Neural cell (in vitro differentiated cells): ENCODE data around the gene PFKL.

Source experiments
- EP300 ChIP-seq: fragments of 450-650 bp; conservative IDR thresholded peaks from 2 replicates; pipeline ENCODE4 v1.6.1; 2014; ENCODE audit warnings: antibody characterized with exemption, mild to moderate bottlenecking, moderate library complexity; ENCODE audit not compliant: poor library complexity, severe bottlenecking
- EZH2 ChIP-seq: fragments of 200-600, 300-800 bp; shearing (Covaris generic), sonication (generic); IDR thresholded peaks from 2 replicates; pipeline ENCODE4 v1.6.1; 2014; ENCODE audit warnings: antibody characterized with exemption, low read length, borderline replicate concordance, mild to moderate bottlenecking; ENCODE audit not compliant: insufficient read depth, poor library complexity, severe bottlenecking
- MXI1 ChIP-seq: fragments of 450-650 bp; conservative IDR thresholded peaks from 2 replicates; pipeline ENCODE4 v1.6.1; 2014; ENCODE audit warnings: antibody characterized with exemption, mild to moderate bottlenecking; ENCODE audit not compliant: poor library complexity, severe bottlenecking
- POLR2AphosphoS5 ChIP-seq: IDR thresholded peaks from 2 replicates; pipeline ENCODE4 v1.6.1; 2012
- RAD21 ChIP-seq: fragments of 450-650 bp; conservative IDR thresholded peaks from 2 replicates; pipeline ENCODE4 v1.6.1; 2014; ENCODE audit warnings: antibody characterized with exemption, mild to moderate bottlenecking, moderate library complexity
- REST ChIP-seq: IDR thresholded peaks from 2 replicates; pipeline ENCODE4 v1.6.1; 2012; ENCODE audit warnings: borderline replicate concordance
- SMC3 ChIP-seq: fragments of 450-650 bp; conservative IDR thresholded peaks from 2 replicates; pipeline ENCODE4 v1.6.1; 2014; ENCODE audit warnings: antibody characterized with exemption, mild to moderate bottlenecking, moderate library complexity; ENCODE audit not compliant: poor library complexity
- TAF1 ChIP-seq: IDR thresholded peaks from 2 replicates; pipeline ENCODE4 v1.6.1; 2012; ENCODE audit warnings: low read depth
- TF ChIP-seq, protein P1 (sequence below): fragments of 450-650 bp; IDR thresholded peaks from 2 replicates; pipeline ENCODE4 v1.5.1; 2014; ENCODE audit warnings: antibody characterized with exemption, mild to moderate bottlenecking, moderate library complexity; ENCODE audit not compliant: poor library complexity, severe bottlenecking

DNA sequence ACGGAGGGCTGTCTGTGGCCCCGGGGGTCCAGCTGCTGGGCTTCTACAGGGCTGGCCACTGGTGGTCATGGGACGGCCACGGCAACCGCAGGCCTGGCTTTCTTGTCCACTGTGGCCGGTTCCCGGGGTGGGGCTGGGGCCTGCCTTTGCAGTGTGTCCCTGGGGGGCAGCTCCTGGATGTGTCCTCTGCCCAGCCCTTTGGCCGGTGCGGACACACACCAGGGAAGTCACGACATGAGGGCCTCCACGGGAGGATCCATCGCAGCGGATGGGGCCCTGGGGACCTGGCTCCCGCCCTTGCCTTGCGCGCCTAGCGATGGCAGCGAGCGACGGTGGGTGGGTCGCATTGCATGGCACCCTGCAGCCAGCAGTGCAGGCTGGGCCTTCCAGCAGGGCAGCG is 18.0 kb downstream of the PFKL start:
- TF ChIP-seq, protein P1, sequence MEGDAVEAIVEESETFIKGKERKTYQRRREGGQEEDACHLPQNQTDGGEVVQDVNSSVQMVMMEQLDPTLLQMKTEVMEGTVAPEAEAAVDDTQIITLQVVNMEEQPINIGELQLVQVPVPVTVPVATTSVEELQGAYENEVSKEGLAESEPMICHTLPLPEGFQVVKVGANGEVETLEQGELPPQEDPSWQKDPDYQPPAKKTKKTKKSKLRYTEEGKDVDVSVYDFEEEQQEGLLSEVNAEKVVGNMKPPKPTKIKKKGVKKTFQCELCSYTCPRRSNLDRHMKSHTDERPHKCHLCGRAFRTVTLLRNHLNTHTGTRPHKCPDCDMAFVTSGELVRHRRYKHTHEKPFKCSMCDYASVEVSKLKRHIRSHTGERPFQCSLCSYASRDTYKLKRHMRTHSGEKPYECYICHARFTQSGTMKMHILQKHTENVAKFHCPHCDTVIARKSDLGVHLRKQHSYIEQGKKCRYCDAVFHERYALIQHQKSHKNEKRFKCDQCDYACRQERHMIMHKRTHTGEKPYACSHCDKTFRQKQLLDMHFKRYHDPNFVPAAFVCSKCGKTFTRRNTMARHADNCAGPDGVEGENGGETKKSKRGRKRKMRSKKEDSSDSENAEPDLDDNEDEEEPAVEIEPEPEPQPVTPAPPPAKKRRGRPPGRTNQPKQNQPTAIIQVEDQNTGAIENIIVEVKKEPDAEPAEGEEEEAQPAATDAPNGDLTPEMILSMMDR = no peak
- no peak for TF ChIP-seq POLR2AphosphoS5
- TF ChIP-seq EZH2 = no peak
- TF ChIP-seq EP300 = no peak
- no peak for TF ChIP-seq TAF1
- no peak for TF ChIP-seq REST
- no peak for TF ChIP-seq RAD21
- TF ChIP-seq SMC3 = no peak
- no peak for TF ChIP-seq MXI1
